H1 (cell line): ENCODE measurements around the gene GRM5. TPM values are rescaled to one million over a fixed set of nuclear protein-coding genes. Genes with fewer than 3 reads are reported as not detected.

Experiments used
- CTCF ChIA-PET: fragments of 300-600 bp; sonication (Branson Sonifier 250); formaldehyde crosslinking; loops from one replicate; lab custom pipeline; 2021; ENCODE audit not compliant: partially characterized antibody; lab: Charles Lee
- POLR2A ChIA-PET: fragments of 300-600 bp; sonication (Branson Sonifier 250); formaldehyde crosslinking; loops from one replicate; lab custom pipeline; 2021; ENCODE audit warnings: inconsistent platforms; ENCODE audit not compliant: partially characterized antibody; lab: Charles Lee
- DNase-seq, 2 experiments: peaks; one replicate each; pipeline versions ENCODE4 v3.0.0 to v3.0.0-alpha.2; 2010 to 2022; ENCODE audit warnings: low spot score in 2 of 2, low read depth in 1 of 2, mixed read lengths in 1 of 2
- FAIRE-seq: peaks from 2 replicates; lab custom pipeline; 2011; peaks lifted over from hg19 to GRCh38; lab: Jason Lieb, UNC
- H2AFZ ChIP-seq: 2 replicates; pipeline ENCODE4 v1.8.1; 2012; ENCODE audit warnings: low read length, inconsistent platforms
- H2AK5ac ChIP-seq: 2 replicates; pipeline ENCODE4 v1.6.1; 2013; ENCODE audit warnings: low read depth, low read length
- H2BK120ac ChIP-seq: replicated peaks from 2 replicates; pipeline ENCODE3; 2013; ENCODE audit warnings: low read depth, low read length, inconsistent platforms
- H2BK12ac ChIP-seq: 2 replicates; pipeline ENCODE4 v1.6.1; 2013; ENCODE audit warnings: low read depth, low read length
- H2BK15ac ChIP-seq: 2 replicates; pipeline ENCODE4 v1.6.1; 2013; ENCODE audit warnings: low read length
- H2BK20ac ChIP-seq: 2 replicates; pipeline ENCODE4 v1.6.1; 2013; ENCODE audit warnings: low read length
- H2BK5ac ChIP-seq: 2 replicates; pipeline ENCODE4 v1.6.1; 2013; ENCODE audit warnings: low read depth, low read length
- H3K14ac ChIP-seq: 2 replicates; pipeline ENCODE4 v1.6.1; 2013; ENCODE audit warnings: inconsistent platforms; ENCODE audit not compliant: insufficient read length
- H3K18ac ChIP-seq: 2 replicates; pipeline ENCODE4 v1.6.1; 2013; ENCODE audit warnings: low read length; ENCODE audit errors: extremely low read depth
- H3K23ac ChIP-seq: 2 replicates; pipeline ENCODE4 v1.6.1; 2013; ENCODE audit warnings: inconsistent platforms; ENCODE audit not compliant: insufficient read length
- H3K23me2 ChIP-seq: 2 replicates; pipeline ENCODE4 v1.6.1; 2013; ENCODE audit warnings: low read depth, low read length
- H3K27ac ChIP-seq: 2 replicates; pipeline ENCODE4 v1.6.1; 2011; ENCODE audit warnings: low read depth, low read length, inconsistent platforms
- H3K27me3 ChIP-seq, 4 experiments: replicated peaks in 1 of 4; 1 replicate in 1 of 4; 2 replicates in 3 of 4; pipeline versions ENCODE4 v1.6.1 to v1.8.1; 2011 to 2013; ENCODE audit warnings: low read length in 3 of 4, mild to moderate bottlenecking in 3 of 4, inconsistent platforms in 2 of 4, mixed read lengths in 2 of 4, moderate library complexity in 1 of 4; ENCODE audit not compliant: control insufficient read depth in 3 of 4, insufficient read depth in 3 of 4; ENCODE audit errors: extremely low read depth in 1 of 4
- H3K36me3 ChIP-seq, 4 experiments: 2 replicates each; pipeline versions ENCODE4 v1.6.1 to v1.8.1; 2011 to 2013; ENCODE audit warnings: mild to moderate bottlenecking in 4 of 4, low read length in 3 of 4, moderate library complexity in 2 of 4, control low read depth in 1 of 4, inconsistent platforms in 1 of 4; ENCODE audit not compliant: insufficient read depth in 4 of 4, control insufficient read depth in 2 of 4
- H3K4ac ChIP-seq: replicated peaks from 2 replicates; pipeline ENCODE3; 2013; ENCODE audit warnings: low read length, low read depth, mixed read lengths, inconsistent platforms; ENCODE audit not compliant: insufficient read length
- H3K4me1 ChIP-seq, 4 experiments: replicated peaks in 1 of 4; 1 replicate in 1 of 4; 2 replicates in 3 of 4; pipeline versions ENCODE4 v1.6.1 to v1.8.1; 2011 to 2013; ENCODE audit warnings: low read length in 3 of 4, inconsistent platforms in 2 of 4, mixed read lengths in 1 of 4; ENCODE audit not compliant: insufficient read depth in 4 of 4, control insufficient read depth in 3 of 4
- H3K4me2 ChIP-seq, 2 experiments: 2 replicates each; pipeline versions ENCODE4 v1.6.1 to v1.8.1; 2011 to 2013; ENCODE audit warnings: low read depth in 2 of 2, low read length in 2 of 2, control low read depth in 1 of 2, inconsistent platforms in 1 of 2, mild to moderate bottlenecking in 1 of 2; ENCODE audit not compliant: insufficient read depth in 1 of 2
- H3K4me3 ChIP-seq, 4 experiments: fragments of 200-600, 300-600 bp in 1 of 4; sonication (generic), shearing (Covaris generic), sonication (Bioruptor Twin) in 1 of 4; 2 replicates each; pipeline versions ENCODE4 v1.5.1 to v1.8.1; 2011 to 2016; ENCODE audit warnings: low read length in 4 of 4, low read depth in 3 of 4, control low read depth in 2 of 4, inconsistent platforms in 2 of 4, mild to moderate bottlenecking in 2 of 4, mixed read lengths in 1 of 4, moderate library complexity in 1 of 4; ENCODE audit not compliant: insufficient read depth in 2 of 4; ENCODE audit errors: extremely low read depth in 1 of 4
- H3K56ac ChIP-seq: replicated peaks from 2 replicates; pipeline ENCODE3; 2013; ENCODE audit warnings: low read depth, mild to moderate bottlenecking, mixed read lengths, low read length, inconsistent platforms; ENCODE audit not compliant: insufficient read length
- H3K79me1 ChIP-seq: 2 replicates; pipeline ENCODE4 v1.6.1; 2013; ENCODE audit warnings: low read depth, low read length, control low read depth
- H3K79me2 ChIP-seq, 2 experiments: 2 replicates each; pipeline versions ENCODE4 v1.6.1 to v1.8.1; 2012 to 2013; ENCODE audit warnings: low read length in 2 of 2, mild to moderate bottlenecking in 2 of 2, inconsistent platforms in 1 of 2; ENCODE audit not compliant: insufficient read depth in 2 of 2, control insufficient read depth in 1 of 2
- H3K9ac ChIP-seq, 4 experiments: replicated peaks in 1 of 4; 1 replicate in 1 of 4; 2 replicates in 3 of 4; pipeline versions ENCODE4 v1.6.1 to v1.8.1; 2011 to 2013; ENCODE audit warnings: low read depth in 3 of 4, low read length in 3 of 4, control low read depth in 2 of 4, mild to moderate bottlenecking in 2 of 4, moderate library complexity in 2 of 4, inconsistent platforms in 1 of 4; ENCODE audit errors: extremely low read depth in 1 of 4
- H3K9me3 ChIP-seq, 2 experiments: 2 replicates each; pipeline versions ENCODE4 v1.6.1 to v1.8.1; 2012 to 2013; ENCODE audit warnings: mild to moderate bottlenecking in 2 of 2, moderate library complexity in 2 of 2, control low read depth in 1 of 2, inconsistent platforms in 1 of 2, low read depth in 1 of 2, low read length in 1 of 2, mixed read lengths in 1 of 2; ENCODE audit not compliant: insufficient read depth in 2 of 2
- H4K20me1 ChIP-seq, 2 experiments: replicated peaks in 1 of 2; 2 replicates each; pipeline versions ENCODE3 to v1.8.1; 2011 to 2013; ENCODE audit warnings: inconsistent platforms in 2 of 2, low read length in 2 of 2, mild to moderate bottlenecking in 1 of 2; ENCODE audit not compliant: insufficient read depth in 2 of 2, control insufficient read depth in 1 of 2
- H4K5ac ChIP-seq: 2 replicates; pipeline ENCODE4 v1.6.1; 2013; ENCODE audit warnings: low read length, low read depth, mixed read lengths, inconsistent platforms; ENCODE audit not compliant: insufficient read length
- H4K8ac ChIP-seq: 2 replicates; pipeline ENCODE4 v1.8.0; 2013; ENCODE audit warnings: mild to moderate bottlenecking, moderate library complexity, low read length, inconsistent platforms; ENCODE audit not compliant: insufficient read depth; ENCODE audit errors: extremely low read depth
- H4K91ac ChIP-seq: replicated peaks from 2 replicates; pipeline ENCODE3; 2013; ENCODE audit warnings: low read length, mixed read lengths, inconsistent platforms; ENCODE audit not compliant: insufficient read length
- POLR2AphosphoS5 ChIP-seq: IDR thresholded peaks from 2 replicates; pipeline ENCODE4 v1.6.1; 2011; ENCODE audit warnings: low read depth, low read length
- WGBS, 2 experiments: shearing (Covaris generic) in 1 of 2; methylation state at CpG; one replicate each; pipeline versions ENCODE4 v1.1.6 to v1.1.7; 2013 to 2015; ENCODE audit warnings: low lambda C conversion rate in 2 of 2, mixed read lengths in 2 of 2, inconsistent platforms in 1 of 2, low coverage in 1 of 2, missing lambda C conversion rate in 1 of 2; ENCODE audit not compliant: insufficient replicate concordance in 2 of 2, insufficient coverage in 1 of 2, insufficient read length in 1 of 2; ENCODE audit errors: extremely low coverage in 1 of 2, missing lambda C conversion rate in 1 of 2; 5-methylcytosine and 5-hydroxymethylcytosine counted together
- polyA plus RNA-seq, 7 experiments: library from polyadenylated mRNA; depleted of rRNA in 3 of 7; stranded (reverse) in 5 of 7; unstranded in 2 of 7; fragments of >200 nt in 5 of 7; fragments of 200-250 nt in 2 of 7; gene quantifications; 1 replicate in 5 of 7; 2 replicates in 1 of 7; 4 replicates in 1 of 7; pipeline versions ENCODE4 v1.2.1 to v1.2.3, GENCODE V29; 2011 to 2013; ENCODE audit warnings: missing spikeins in 2 of 7, mixed read lengths in 2 of 7
- total RNA-seq: library from RNA; stranded (reverse); fragmentation: NEBNext Ultra II Directional; extraction: Animal tissue kit (Norgen Biotek cat#: 25700); gene quantifications from 2 replicates; pipeline ENCODE4 v1.2.1, GENCODE V29; 2021

Gene GRM5
- total and polyA plus RNA-seq, 2 of the 8 experiments (the other 6 are each of a cell fraction or from before 2014, with no cell fraction given) = 0.15 to 0.43 TPM

- Histone ChIP-seq H3K27me3 (no peaks in the 10 kb centered on the region), H4K8ac (no peak overlapping the region), H3K27ac (no peak overlapping the region), H4K5ac (no peak overlapping the region), H2BK20ac (no peak overlapping the region), H3K9me3 (no peaks in the 10 kb centered on the region), H4K91ac (no peak overlapping the region), H3K23me2 (no peaks in the 10 kb centered on the region), H3K14ac (no peak overlapping the region), H3K79me2 (no peaks in the 10 kb centered on the region), H2BK15ac (no peak overlapping the region), H3K4ac (no peak overlapping the region), H3K4me3 (no peak overlapping the region), H3K36me3 (no peaks in the 10 kb centered on the region), H3K79me1 (no peaks in the 10 kb centered on the region), H2BK12ac (no peak overlapping the region), H3K9ac (no peak overlapping the region), H4K20me1 (no peaks in the 10 kb centered on the region), H3K18ac (no peak overlapping the region), H3K23ac (no peak overlapping the region), H2AFZ (no peak overlapping the region), H3K4me1 (no peaks in the 10 kb centered on the region), H2BK5ac (no peak overlapping the region), H2BK120ac (no peak overlapping the region), H3K4me2 (no peak overlapping the region), H2AK5ac (no peak overlapping the region), H3K56ac (no peak overlapping the region)
- ChIA-PET CTCF (interaction anchor here (1.0 to 1.4 kb wide), 2 partner anchors 8 to 59 kb away, joined by 3 read pairs; no protein-coding TSS in a partner anchor), POLR2A (no interaction called here)
- no peak for TF ChIP-seq POLR2AphosphoS5
- FAIRE-seq = no peak
- 85% methylated on average over 4 of the region's 4 CpGs; no CpG with 5 or more reads in 1 of the 2 experiments for WGBS, 2 experiments
- DNase-seq = no peak
Observed at GRCh38 chr11:88478136-88478815, 587.5 kb downstream of the GRM5 start.
